Activated CD8-positive, alpha-beta memory T cell treated with anti-CD3 and anti-CD28 coated beads for 1 hour (primary cell): ENCODE measurements around the gene TEDC1.

Source experiments
- DNase-seq, 2 donors: peaks; one replicate each; pipeline ENCODE4 v3.0.0-alpha.2; 2020; ENCODE audit warnings: low read depth in 1 of 2; ENCODE audit errors: extremely low read depth in 1 of 2

TEDC1 gene

DNA sequence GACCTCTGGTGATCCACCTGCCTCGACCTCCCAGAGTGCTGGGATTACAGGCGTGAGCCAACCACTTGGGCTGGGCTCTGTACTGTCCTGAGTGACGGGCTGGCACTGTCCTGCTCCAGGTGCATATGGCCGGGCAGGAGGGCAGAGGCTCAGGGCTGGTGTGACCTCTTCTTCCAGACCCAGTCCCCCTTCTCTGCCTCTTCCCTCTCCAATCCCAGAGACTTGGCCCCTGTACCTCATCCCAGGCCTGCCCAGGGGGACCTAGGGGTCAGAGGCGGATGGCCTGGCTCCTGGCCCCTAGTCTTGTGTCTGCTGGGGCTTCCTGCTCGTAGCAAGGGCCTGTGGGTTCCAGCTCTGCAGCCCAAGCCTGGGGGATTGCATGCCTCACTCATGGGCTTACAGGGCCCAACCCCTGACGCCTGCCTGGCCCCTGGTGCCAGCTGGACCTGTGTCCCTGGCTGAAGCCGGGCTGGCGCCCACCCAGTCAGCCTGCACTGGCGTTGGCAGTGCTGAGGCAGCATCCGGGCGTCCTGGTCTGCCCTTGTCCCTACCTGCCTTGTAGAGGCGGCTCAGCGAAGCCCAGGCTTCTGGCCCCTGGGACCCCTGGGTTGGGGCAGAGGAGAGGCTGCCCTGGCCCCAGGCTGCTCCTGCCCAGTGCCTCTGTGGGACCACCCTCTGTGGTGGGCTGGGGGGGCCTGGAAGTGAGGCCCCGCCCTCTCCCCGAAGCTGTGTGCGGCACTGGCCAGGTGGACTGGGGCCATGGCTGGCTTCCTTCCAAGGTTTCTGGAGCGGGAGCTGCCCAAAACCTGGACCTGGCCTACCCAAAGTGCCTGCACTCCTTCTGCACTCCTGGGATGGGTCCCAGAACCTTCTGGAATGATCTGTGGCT lies 4.3 kb downstream of the TEDC1 start:
- no peak for DNase-seq

DNA sequence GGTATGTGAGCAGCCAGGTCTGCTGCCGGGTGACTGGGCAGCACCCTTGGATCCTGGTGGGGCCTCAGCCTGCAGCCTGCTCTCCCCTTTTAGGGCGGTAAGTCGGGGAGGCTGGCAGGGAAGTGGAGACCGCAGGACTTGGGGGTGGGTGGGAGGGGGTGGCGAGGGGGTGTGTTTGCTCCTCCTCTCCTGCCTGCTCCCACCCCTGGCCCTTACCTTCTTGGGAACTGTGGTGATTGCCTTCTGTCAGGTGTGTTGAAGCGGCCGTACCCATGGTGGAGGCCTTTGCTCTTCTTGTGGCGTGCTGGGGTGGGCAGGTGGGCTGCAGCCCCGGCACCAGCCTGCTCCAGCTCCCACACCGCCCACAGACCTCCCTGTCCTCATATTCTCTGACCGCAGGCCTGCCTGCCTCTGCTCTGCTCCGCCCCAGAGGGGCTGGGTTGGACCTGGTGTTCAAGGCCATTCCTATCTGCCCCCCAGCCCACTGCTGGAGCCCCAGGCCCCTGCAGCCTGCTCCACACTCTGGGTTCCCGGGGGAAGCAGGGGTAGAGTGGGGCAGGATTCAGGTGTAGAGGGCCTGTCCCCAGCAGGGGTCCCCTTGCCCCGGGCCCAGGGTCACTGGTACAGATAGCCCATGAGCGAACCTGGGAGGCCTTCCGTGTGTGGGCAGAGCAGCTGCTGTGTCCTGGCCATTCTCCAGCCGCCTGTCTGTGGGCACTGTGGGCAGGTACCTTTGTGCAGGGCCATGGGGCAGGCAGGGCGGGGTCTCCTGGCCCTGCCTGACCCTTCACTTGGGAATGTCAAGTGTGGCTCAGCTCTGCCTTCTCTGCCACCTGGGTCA lies 5.2 kb downstream of the TEDC1 start:
- no peak for DNase-seq

- no peak for DNase-seq
Observed at GRCh38 chr14:105496831-105497591, 6.0 kb downstream of the TEDC1 start.

- no peak for DNase-seq
Observed at GRCh38 chr14:105497671-105498429, 6.8 kb downstream of the TEDC1 start.

GRCh38 chr14:105498430-105499255 lies 7.6 kb downstream of the TEDC1 start:
- no peak for DNase-seq

GRCh38 chr14:105499256-105500035 lies 8.4 kb downstream of the TEDC1 start:
- DNase-seq, result no peak

DNA sequence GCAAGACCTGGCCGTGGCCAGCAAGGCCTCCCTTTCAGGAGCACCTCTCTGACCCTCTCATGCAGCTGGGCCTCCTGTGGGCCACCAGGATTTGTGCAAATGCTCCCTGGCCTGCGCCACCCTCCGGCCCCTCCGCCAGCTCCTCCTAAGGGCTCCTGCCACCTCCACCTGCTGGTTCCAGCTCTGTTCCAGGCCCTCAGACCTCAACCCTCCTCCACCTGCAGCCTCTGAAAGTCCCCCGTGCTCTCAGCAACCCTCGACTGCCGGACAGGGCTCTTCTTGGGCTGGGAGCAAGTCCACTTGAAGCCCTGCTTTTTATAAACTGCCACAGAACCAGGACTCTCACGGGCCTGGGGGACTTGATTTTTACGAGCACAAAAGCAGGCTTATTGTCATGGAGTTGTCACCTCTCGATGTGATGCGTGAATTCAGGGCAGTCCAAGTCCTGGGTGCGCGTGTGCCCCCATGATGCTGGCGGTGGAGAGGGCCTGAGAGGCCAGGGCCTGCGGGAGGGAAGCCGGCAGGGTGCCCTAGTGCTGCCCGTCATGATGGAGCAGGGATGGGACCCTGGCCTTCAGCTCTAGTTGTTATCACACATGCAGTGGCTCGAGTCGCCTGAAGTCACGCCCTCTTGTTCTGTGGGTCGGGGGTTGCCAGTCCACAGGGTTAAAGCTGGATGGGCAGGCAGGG lies 9.1 kb downstream of the TEDC1 start:
- DNase-seq, result no peak

DNA sequence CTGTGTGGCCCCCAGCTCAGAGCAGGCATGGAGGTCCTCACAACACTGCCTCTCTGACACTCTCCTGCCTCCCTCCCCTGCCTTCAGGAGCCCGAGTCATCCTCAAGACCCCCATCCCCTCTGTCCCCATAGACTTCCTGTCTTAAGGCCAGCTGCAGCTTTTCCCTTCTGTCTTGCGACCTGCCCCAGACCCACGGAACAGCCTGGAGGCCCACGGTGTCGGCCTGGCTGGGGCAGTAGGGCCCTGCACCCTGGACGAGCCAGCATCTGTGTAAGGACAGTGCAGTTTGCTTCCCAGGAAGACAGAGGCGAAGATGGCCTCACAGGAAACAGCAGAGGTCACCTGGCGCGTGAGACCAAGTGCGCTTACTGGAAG lies 9.7 kb downstream of the TEDC1 start:
- no peak for DNase-seq

- no peak for DNase-seq
Observed at GRCh38 chr14:105501504-105502291, 10.7 kb downstream of the TEDC1 start.

- DNase-seq, result no peak
Observed at GRCh38 chr14:105502446-105503295, 11.6 kb downstream of the TEDC1 start.

DNA sequence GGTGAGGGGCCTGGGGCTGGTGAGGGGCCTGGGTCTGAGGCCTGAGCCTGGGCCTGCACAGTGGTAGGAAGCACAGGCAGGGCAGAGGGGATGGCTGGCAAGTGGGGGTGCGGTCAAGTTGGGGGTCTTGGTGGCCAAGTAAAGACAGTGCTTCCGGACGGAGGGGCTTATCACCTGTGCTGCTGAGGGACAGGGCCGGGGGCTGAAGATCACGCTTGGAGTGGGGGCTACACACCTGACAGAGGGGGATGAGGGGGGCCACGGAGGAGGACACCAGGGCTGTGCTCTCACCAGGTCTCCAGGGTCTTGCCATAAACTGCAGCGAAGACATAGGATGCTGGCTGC lies 12.2 kb downstream of the TEDC1 start:
- no peak for DNase-seq

DNA sequence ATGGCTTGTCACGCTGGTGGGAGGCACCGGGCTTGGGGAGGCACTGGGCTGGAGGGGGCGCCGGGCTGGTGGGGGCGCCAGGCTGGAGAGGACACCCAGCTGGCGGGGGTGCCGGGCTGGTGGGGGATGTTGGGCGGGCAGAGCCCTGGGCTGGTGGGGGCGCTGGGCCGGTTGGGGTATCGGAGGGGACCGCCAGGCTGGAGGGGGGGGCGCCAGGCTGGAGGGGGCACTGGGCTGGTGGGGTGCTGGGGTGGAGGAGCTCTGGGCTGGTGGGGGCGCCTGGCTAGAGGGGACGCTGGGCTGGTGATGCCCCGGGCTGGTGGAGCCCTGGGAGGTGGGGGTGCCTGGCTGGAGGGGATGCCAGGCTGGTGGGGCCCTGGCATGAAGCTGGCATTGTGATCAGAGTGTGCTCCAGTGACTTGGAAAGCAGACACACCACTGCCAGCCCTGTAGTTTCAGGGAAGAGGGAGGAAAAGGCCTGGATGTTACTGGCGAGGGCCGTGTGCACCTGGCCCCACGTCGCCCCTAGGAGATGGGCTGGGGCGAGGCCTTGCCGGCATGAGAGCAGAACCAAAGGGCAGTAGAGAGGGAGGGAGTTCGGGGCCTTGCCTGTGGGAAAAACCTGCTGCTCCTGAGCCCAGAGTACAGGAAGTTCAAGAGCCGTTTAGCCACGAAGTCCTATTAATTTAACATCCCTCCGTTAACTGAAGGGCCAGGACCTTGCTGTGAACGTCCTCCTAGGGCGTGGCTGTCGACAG lies 13.1 kb downstream of the TEDC1 start:
- no peak for DNase-seq

DNA sequence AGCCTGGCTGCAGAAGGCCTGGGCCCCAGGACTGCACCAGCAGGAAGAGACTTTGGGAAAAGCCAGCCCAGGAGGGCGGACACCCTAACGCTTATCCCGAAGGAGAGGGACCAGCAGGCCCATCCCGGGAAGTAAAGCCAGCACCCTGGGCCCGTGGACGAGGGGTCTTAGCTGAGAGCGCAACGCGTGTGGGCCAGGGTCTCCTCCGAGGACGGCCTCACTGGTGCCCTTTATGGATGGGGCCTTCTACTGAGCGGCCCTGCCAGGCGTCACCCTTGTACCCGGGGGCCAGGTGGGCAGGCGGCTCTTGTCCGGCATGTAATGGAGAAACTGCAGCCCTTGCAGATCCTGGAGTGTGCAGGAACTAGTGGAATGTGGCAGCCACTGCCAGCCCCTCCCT lies 14.1 kb downstream of the TEDC1 start:
- DNase-seq, result no peak

GRCh38 chr14:105507247-105507646 lies 16.2 kb downstream of the TEDC1 start:
- DNase-seq, result no peak

- DNase-seq, result no peak
Observed at GRCh38 chr14:105508069-105508468, 17.0 kb downstream of the TEDC1 start.

DNA sequence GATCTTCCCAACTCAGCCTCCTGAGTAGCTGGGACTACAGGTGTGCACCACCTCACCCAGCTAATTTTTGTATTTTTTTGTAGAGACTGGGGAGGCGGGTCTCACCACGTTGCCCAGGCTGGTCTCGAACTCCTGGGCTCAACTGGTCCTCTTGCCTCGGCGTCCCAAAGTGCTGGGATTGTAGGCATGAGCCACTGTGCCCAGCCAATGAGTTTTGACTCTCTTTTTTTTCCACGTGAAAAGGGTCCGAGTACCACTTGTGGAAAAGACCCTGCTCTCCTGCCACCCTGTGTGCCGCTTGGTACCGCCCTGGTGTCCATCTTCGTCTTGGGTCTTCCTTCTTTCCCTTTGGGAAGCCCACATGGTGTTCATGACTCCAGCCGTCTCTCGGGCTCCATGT lies 17.6 kb downstream of the TEDC1 start:
- no peak for DNase-seq
